RCC 7860 (cell line): ENCODE measurements around the gene RNF125.

Experiments
- DNase-seq: peaks from one replicate; pipeline ENCODE4 v3.0.0-alpha.2; 2015; ENCODE audit warnings: low spot score
- FAIRE-seq: peaks from 2 replicates; lab custom pipeline; 2012; peaks lifted over from hg19 to GRCh38; lab: Jason Lieb, UNC

Gene RNF125

DNA sequence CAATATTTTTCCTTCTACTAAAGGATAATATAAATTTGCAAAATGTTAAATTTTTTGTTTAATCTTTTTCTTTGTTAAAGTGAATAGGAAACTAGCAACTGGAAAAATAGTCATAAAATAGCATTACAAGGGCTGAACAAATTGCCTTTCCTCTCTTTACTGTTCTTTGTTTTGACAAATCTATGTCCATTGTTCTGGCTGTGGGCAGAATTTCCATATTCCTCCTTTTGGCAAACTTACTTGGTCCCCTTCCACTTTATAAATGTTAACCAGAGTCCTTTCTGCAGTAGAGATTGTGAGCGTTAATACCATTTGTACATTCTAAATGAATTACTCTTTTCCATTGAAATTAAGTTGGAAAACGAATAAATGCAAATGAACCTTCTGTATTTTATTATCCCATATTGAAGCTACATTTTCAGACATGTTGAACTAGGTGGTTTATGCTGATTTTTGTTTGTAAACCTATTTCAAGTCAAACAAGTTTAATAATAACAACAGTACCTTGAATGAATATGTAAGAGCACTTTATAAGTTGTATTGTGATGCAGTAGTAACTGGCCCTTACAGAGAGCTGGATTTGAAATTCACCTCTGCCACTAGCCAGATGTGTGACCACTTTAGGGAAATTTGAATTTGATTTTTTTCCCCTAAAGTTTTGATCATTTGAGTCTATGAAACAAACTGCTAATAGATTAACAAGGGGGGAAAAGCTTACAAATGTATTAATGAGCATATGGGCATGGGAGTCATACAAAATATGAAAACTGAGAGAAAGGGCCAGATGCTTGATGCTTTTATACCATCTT lies 3.3 kb downstream of the RNF125 start:
- DNase-seq (no peak), FAIRE-seq (no peak)

DNA sequence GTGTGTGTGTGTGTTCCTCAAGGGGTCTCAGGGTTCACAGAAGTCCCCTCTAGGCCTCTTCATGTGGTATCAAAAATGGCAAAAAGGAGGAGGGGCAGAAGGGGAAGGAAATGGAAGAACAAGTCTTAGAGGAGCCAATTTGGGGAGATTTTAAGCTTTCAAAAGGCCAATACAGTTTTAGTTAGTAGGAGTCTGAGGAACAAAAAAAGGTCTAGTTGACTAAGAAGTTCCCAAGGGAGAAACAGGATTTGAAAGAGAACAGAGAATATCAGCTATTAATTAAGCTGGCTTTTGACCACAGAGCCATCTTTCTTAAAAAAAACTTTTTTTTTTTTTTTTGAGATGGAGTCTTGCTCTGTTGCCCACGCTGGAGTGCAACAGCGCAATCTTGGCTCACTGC lies 7.1 kb downstream of the RNF125 start:
- FAIRE-seq (no peak), DNase-seq (no peak)

DNA sequence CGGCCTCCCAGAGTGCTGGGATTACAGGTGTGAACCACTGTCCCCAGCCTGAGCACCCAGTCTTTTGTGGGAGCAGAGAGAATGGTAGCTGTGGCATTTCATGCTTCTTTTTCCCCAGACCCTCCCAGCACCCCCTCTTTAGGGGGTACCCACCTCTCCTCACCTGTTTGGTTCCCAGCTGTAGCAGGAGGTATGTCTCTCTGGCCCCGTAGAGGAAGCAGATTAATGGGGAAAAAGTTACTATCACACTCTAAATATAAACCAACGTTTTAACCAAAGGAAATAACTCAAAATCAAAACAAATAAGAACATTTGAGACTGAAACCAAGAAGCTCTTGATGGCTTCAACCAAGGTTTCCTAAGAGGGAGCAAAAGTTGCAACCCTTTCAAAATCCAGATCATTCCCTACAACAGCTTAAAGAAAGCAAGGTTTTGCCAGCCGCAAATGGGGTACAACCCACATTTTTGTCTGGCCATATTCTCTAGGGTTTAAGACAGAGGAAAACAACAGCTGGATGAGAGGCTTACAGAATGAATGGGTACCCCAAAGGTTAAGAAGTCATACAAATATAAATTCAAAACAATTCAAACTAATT lies 8.0 kb downstream of the RNF125 start:
- FAIRE-seq, result no peak
- DNase-seq, result no peak

DNA sequence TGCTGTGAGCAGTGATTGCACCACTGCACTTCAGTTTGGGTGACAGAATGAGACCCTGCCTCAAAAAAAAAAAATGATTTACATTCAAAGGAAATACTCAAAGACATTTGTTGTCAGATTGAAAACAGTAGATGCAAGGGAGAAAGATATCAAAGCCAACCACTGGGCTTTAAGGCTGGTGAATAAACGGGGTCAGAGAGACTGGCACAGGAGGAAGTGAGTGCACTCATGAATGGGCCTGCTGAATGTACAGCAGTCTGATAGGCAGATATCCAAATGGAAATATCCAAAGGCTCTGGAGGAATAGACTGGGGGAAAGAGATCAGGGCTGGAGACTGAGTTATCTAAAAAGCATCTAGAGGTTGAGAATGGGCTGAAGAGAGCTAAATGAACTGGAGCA lies 10.9 kb downstream of the RNF125 start:
- DNase-seq (no peak), FAIRE-seq (no peak)

DNA sequence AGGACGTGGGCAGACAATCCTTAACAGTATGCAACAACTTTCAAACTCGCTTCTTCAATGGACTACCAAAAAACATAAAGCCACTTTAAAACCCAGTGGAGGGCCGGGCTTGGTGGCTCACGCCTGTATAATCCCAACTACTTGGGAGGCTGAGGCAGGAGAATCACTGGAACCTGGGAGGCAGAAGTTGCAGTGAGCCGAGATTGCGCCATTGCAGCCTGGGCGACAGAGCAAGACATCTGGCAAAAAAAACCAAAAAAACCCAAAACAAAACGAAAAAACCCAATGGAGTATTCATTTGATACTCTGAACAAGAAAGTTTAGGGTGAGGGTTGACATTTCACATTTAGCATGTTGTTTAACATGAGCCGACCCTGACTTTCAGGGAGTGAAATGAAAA lies 14.0 kb downstream of the RNF125 start:
- DNase-seq, result no peak
- FAIRE-seq, result no peak

DNA sequence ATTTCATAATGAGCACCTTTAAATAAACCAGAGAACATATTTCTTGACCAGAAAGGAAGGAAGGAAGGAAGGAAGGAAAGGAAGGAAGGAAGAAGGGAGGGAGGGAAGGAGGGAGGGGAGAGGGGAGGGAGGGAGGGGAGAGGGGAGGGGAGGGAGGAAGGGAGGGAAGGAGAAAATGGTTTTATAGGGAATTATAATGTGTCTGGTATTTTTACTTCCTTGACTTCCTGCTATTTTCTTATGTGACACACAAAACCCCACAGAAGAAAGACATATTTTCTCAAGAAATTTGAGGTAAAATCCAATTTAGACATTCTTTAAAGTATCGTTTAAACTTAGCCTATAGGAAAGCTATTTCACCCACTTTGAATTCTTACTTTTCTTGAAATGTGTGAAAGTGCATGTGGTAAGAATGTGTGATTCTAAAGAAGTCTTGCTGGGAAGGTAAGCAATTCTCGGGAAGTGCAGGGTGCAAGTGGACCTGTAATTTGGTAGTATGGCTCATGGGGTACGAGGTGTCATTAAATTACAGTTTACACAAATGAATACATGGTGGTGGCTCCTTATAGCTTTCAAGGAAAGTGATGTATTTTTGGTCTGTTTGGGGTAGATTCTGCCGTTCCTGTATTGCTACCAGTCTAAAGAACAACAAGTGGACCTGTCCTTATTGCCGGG lies 18.0 kb downstream of the RNF125 start:
- FAIRE-seq, result no peak
- DNase-seq, result no peak

DNA sequence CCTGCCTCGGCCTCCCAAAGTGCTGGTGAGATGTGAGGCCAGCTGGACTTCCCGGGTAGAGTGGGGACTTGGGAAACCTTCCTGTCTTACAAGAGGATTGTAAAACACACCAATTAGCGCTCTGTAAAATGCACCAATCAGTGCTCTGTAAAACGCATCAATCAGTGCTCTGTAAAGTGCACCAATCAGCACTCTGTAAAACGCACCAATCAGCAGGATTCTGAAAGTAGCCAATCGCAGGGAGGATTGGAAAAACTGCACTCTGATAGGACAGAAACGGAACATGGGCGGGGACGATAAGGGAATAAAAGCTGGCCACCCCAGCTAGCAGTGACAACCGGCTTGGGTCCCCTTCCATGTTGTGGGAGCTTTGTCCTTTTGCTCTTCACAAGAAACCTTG lies 19.0 kb downstream of the RNF125 start:
- no peak for DNase-seq
- no peak for FAIRE-seq

DNA sequence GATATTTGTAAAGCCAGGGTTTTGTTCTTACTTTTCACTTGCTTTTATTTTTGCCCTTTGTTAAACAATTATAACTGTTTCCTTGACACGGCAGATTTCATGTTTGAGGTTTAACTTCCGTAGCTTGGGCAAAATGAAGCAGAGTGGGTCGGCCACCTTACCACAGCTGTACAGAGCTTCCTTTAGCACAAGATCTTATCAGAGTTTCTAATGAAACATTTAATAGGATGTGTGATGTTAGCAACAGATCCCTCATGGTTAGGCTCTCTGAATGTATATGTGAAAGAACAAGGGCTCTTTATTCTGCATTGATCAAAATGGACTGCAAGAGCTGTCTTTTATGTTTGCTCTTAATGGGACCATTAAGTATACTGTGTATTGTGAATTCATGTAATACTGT lies 22.3 kb downstream of the RNF125 start:
- FAIRE-seq (no peak), DNase-seq (no peak)

DNA sequence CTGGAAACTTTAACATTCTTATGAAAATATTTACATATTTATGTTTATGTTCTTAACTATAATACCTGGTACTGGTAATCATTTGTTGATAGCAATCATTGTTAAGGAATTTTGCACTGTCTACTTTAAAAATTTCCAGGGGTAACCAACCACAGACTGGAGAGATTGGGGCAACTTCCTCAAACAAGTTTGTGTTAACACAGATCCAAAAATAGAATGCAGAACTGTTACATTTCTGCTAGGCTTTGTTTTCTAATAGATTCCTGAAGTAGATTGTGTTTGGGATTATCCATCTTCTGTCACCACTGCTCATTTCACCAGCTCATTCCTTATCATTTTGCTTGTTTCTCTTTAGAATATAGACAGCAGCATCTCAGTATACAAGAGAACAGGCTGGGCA lies 23.7 kb downstream of the RNF125 start:
- FAIRE-seq (no peak), DNase-seq (no peak)

DNA sequence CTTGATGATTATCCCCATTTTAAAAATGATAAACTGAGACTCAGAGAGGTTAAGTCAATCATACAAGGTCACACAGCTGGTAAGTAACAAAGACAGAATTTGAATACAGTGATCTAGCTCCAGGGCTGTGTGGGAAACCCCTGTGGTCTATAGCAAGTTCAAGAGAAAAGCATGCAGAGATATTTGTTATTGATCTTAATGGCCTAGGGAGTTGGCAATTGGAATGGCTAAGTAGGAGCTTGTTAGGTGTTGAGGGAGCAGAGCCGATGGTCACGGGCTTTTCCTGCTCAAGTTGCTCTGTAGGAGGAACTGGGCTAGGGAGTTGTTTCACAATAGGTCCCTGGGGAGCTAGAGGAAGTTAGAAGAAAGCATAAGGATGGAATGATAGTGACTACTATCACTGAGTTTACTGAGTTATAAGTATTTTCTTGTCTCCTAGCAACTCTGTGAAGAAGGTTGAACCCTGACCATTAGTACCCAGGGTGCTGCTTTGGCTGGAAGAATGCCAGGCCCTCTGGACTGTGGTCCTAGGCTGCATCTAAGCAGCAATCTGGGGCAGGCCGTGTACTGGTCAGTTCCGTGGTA lies 30.0 kb downstream of the RNF125 start:
- no peak for DNase-seq
- no peak for FAIRE-seq

DNA sequence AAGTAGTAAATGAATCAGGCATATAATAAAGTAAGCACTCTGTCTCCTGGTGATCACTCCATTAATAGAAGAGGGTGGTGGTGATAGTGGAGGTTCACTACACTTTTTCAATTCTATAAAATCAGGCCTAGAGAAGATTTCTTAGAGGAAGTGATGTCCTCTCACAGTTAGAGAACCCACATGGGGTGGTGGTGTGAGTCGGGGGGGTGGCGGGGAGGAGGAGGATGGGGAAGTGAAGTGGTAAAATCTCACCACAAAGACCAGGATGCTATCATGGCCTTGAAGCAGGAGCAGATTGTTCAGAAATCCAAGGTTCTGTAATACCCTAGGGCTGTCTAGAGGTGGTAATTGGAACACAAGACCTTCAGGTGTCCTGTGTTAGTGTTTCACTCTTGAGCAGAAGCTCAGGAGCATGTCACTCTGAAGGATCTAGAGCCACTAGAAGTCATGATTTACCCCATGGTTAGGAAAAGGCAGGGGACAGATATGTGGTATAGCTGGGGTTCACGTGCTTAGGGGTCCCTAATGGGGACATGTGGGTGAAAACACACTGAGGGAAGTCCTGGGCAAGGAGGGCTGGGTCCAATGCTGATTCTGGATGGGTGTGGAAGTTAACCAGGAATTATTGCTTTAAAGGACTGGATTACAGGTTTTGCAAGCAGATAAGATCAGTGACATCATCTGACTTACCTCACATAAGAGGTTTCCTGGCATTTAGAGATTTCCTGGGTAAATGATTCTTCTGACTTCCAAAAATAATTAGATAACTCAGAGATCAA lies 31.0 kb downstream of the RNF125 start:
- FAIRE-seq (no peak), DNase-seq (peak; percentile 29)

DNA sequence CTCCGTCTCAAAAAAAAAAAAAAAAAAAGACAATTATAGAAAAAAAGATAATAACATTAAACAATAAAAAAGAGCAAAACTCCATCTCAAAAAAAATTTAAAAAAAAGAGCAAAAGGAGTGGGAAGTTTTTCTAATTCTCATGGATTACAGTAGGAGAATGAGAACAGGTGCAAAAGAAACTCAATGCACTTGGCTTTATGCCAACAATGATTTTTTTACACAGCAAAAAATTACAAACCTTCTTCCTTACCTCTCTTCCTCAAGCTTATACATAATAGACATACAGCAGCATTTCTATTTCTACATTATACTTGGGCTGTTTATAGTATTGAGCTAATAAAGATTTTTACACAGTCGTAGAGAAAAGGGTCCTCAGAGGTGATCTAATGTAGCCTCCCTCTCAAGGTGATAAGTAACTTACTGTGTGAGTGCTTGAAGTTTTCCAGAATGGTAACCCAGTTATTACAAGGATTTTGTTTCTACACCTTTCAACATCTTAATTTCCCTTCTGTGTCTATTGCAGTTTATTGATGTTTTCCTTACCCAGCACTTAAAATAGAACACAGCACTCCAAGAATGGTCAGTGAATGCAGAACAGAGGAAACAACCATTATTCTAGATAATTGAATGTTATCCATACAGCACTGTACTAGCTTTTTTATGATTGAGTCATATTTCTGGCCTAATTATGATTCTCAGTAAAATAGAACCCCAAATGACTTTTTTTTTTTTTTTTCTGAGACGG lies 38.2 kb downstream of the RNF125 start:
- FAIRE-seq, result no peak

DNA sequence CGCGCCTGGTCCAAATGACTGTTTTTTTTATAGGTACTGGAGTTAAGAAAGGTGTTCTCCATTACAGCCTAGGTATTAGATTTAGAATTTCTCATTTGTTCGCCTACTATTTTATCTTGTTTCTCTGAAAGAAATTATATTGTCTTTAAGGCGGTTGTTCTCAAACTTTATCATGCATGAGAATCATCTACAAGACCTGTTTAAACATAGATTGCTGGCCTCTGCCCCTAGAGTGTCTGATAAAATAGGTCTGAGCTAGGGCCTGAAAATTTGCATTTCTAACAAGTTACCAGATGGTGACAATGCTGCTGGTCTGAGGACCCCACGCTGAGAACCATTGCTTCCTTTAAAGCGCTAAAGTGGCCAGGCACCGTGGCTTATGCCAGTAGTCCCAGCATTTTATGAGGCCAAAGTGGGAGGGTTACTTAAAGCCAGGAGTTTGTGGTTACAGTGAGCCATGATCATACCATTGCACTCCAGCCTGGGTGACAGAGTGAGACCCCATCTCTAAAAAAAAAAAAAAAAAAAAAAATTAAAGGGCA lies 39.1 kb downstream of the RNF125 start:
- FAIRE-seq, result no peak
- DNase-seq, result no peak

More for the DNA sequence above, 38.2 kb downstream of the RNF125 start:
- no peak for DNase-seq

DNA sequence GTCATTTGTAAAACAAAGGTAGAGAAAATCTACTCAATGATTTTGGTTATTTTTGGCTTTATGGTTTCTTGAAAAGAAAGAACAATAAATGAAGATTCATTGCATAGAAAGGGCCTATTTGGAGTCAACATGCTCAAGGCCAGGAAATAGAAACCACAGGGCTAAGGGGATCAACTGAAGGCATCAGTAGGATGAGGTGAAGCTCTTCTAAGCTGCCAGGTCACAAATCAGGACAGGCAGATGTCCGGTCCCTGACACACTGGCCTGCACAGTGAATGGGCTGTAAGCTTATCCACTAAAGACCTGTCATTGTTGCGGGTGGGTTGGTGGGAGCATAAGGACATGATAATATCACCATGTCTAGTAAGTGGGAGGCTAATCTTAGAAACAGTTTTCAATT lies 41.4 kb downstream of the RNF125 start:
- DNase-seq (no peak), FAIRE-seq (no peak)

DNA sequence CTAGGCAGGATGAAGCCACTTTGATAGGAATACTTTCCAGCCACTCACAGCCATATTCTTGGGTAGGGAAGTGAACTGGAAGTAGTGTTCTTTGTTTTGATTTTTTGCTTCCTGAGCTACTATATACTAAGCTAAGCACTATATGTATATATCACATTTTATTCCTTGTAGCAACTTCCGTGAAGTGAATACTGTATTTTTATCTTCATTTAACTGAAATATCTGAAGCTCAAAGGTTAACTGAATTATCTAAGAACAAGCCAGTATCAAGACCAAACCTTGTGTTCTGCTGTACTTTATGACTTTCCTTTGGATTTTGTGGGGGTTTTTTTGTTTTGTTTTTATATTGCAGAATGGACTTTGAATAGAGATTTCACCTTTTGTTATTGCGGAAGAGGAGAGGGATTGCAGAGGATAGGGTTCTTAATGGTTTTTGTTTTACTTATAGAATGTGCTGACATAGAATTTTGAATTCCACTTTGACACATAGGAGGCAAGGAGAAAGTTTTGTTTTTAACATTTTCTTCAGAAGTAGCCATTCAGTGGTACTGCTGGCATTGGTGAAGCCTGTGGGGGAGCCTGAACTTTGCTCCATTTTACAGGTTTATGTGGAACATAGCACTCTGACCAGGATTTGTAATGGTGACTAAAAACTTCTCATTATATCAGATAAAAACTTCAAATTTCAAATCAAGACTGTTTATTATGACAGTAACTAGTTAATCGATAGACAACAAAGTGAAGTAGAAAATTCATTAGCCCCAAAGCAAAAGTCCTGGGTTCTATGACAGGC lies 48.9 kb downstream of the RNF125 start:
- DNase-seq, result no peak
- no peak for FAIRE-seq

DNA sequence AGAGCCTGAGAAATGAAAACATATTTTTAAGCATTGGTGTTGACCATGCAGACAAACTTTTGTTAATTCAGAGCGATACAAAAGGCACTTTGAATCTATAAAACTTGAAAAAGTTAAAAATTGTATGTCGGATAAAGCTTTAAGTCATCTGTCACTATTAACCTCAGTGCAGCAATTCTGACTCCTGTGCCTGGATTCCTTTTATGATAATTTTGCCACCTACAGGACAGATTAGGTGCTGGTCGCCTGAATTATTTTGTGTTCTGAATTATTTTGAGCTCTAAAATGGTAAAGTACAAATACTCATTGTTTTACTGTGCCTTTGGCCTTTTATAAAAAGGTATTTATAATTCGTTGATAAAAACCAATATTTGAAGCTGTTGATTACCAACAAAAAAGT lies 53.7 kb downstream of the RNF125 start:
- FAIRE-seq (no peak), DNase-seq (no peak)

DNA sequence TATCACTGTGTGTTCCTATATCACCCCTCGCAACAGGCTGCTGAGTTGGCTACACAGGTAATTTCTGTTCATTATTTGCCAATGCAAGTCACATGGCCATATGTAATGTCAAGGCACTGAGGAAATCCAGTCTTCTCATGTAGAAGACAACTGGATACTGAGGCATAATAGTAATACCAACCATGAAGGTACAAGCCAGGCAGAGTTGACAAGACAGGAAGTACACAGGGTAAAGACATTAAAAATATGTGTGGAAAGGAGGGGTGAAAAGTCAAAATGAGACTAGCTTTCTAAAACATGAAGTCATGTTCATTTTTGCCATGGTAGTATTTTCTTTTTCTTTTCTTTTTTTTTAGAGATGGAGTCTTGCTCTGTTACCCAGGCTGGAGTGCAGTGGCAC lies 55.6 kb downstream of the RNF125 start:
- no peak for DNase-seq
- no peak for FAIRE-seq

DNA sequence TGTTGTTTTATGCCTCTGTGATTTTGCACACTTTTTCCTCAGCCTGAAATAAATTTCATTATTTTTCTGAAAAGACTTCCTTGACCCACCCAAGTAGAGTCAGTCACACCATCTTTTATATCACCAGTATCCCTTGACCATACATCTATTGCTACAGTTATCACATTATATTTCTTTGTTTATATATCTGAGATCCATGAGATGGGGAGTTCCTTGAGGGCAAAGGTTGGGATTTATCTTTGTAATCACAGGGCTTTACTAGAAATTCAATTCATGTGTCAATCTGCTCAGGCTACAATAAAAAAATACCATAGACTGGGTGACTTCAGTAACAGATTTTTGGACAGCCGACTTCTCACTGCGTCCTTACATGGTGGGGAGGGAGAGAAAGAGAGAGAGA lies 60.2 kb downstream of the RNF125 start:
- DNase-seq (no peak), FAIRE-seq (no peak)

DNA sequence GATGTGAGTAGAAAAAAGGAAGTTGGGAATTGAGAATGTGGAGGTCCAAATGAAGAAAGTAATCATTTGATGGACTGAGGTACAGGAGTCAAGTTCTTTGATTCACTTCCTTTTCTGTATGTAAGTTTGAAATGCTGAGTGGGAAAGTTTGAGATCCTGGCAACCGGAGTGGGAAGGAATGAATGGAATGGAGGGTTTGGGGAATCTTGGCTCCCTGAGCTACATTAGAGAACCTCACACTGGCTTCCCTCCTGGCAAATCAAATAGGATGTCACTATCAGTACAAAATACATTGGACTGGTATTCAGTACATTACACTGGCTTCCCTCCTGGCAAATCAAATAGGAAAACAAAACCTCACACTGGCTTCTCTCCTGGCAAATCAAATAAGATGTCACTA lies 63.3 kb downstream of the RNF125 start:
- DNase-seq (no peak), FAIRE-seq (no peak)
